ENCODE results near the gene AK6.
"Not testable (repeated sequence)": the region's sequence is repeated elsewhere in the genome, so short reads cannot be mapped to it uniquely, and the experiment has no call there.

AK6 gene

DNA sequence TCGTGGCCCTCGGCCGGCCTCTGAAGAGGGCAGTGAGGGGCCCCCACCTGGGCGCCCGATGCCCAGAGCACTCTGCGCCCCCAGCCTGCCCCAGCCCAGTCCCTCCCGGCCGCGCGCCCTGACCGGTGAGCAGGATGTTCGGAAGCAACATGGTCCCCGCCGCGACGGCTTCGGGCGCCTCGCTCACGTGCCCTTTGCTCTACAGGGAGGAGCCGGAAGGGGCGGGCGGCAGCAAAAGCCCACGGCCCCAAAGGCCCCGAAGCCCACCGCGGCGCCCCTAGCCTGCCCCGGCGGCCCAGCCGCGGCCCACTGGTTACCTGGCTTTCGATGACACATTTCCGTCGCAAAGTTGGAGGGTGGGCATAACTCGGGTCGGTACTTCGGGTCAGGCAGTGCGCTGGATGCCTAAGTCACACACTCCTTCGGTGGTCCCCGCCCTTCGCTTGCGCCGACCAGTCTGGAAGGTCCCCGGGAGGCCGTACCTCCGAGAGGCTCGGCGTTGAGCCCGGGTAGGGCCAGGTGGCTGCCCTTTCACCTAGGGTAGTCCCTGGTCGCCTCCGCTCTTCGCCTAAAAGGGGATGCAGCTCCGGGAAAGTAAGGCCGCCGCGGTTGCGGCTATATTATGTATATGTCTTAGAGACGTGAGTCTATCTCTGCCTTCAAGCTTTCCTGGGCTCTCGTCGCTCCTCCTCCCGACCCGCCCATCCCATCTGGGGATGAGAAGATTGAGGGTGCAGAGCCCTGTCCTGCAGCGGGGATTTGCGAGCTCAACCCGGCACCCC is at the start of gene AK6, which contains the start of the genes RAD17 and TAF9:
TSS of gene AK6 (minus strand) at position 181 of the 782 bp plus-strand sequence. CDS start at position 151, 30 bp downstream.
TSS of gene RAD17 (plus strand) at position 479 of the 782 bp plus-strand sequence. CDS start 2,391 bp downstream, outside the sequence.
TSS of gene TAF9 (minus strand) at position 181 of the 782 bp plus-strand sequence. CDS start 3,783 bp downstream, outside the sequence.
- peak; percentile 75 to 76 for DNase-seq (ENCODE audit: low read depth in 2 of 2)

DNA sequence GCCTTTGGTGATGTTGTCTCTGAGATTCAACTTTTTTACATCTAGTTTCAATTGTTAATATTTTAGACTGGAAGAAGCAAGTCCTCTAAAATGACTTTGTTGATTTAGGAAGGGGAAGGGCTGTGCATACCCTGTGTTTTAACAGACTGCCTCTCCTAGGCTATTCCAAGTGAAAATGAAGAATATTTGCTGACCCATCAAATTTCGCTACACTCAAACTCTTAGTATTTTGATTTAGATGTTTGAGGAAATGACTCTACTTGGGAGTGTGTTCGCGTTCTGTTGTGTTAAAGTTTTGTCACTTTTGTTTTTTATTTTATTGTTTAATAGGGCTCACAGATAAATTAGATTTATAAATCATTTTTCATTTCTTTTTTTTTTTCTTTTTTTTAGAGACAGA is 49.2 kb upstream of the AK6 start:
- no peak for DNase-seq (ENCODE audit: low read depth in 2 of 2)

DNA sequence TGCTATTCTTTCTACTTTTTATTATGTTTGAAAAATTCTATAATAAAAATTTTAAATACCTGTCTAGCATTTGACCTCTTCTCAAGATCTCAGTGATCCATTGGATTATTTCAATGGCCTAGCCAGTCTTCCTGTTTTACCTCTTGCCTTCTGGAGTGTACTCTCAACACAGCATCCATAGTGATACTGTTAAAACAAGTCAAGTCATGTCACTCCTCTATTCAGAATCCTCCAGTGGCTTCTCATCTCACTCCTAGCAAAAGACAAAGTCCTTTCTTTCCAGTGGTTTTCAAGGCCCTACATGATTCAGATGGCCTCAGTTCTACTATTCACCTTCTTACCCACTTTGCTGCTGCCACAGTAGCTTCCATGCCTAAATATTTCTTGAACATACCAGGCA is 47.4 kb upstream of the AK6 start:
- DNase-seq (ENCODE audit: low read depth in 2 of 2), result no peak

DNA sequence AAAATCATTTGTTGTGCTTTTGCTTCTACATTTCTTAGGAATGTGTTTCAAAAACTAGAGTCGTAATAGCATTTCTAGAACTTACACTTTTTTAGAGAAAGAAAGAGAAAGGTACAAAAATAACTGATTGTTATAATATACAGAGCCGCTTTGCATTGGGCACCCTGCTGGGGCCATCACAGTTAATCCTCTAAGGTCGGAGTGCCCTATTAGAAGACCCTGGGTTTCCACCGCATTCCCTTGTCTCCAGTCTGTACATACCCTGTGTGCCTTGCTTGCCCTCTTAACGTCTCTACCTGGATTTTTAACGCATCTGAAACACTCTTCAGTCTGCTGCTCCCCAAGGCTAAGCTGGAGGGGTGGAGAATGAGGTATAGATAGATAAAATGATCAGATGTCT is 46.9 kb upstream of the AK6 start:
- no peak for DNase-seq (ENCODE audit: low read depth in 2 of 2)

DNA sequence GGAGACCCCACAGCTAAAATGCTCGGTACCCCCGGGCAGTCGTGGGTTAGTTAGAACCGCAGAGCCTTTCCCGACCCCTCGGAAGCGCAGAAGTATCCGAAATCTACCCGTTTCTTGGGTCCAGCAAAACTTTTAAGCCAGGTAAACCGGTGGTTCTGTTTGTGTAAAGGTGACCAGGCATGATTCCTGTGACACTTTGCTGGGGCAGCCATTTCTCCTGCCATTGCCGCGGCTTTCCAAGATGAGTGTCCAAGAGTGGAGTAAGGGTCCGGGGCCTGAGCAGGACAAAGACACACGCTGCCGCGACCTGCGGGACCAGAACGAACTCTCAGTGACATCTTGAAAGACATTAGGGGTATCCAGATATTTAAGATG is 46.3 kb upstream of the AK6 start:
- DNase-seq (ENCODE audit: low read depth in 2 of 2), result no peak

DNA sequence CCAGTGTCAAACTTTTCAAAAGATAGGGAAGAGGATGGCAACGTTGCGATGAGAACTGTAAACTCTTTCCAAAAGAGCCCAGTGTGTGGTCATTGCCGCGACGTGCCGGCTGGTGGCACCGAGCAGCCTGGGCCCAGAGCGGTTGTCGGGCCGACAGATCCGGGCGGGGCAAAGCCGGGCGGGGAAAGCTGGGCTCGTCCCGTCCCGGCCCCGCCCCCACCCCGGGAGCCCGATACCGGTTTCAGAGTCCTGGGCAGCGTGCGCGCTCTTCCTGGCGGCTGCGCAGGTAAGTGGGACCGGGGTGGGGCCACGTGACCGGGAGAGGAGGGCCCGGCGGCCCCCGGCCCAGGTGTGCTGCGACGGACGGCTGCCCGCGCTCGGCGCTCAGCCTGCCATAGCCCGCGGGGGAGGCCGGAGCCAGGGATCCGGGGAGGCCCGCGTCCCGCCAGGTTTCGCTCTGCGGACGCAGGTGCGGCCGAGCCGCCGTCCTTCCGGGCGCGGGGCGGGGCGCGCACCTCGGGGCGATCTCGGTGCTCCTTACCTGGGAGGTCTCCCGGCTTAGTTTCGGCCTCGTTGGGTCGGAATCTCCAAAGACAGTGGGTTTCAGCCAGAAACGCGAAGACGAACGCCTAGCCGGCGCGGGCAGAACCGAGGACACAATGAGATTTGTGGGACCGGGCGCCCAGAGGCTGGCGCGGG is 45.7 kb upstream of the AK6 start, which contains the start of gene MARVELD2:
TSS of gene MARVELD2 (plus strand) at position 232 of the 699 bp plus-strand sequence. CDS start 4,270 bp downstream, outside the sequence.
- DNase-seq (ENCODE audit: low read depth in 2 of 2), result no peak

DNA sequence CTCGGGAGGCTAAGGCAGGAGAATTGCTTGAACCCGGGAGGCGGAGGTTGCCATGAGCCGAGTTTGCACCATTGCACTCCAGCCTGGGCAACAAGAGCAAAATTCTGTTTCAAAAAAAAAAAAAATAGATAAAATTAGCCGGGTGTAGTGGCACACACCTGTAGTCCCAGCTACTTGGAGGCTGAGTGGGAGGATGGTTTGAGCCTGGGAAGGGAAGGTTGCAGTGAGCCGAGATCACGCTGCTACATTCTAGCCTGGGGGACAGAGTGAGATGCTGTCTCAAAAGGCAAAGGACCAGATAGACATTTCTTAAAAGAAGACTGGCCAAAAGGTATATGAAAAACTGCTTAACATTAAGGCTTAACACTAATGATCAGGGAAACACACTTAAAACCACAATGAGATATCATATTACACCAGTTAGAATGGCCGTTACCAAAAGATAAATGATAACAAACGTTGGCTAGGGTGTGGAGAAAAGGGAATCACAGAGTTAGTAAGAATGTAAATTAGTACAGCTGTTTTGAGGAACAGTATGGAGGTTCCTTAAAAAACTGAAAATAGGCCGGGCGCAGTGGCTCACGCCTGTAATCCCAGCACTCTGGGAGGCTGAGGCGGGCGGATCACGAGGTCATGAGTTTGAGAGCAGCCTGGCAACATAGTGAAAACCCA is 35.5 kb upstream of the AK6 start:
- DNase-seq (ENCODE audit: low read depth in 2 of 2), result no peak

DNA sequence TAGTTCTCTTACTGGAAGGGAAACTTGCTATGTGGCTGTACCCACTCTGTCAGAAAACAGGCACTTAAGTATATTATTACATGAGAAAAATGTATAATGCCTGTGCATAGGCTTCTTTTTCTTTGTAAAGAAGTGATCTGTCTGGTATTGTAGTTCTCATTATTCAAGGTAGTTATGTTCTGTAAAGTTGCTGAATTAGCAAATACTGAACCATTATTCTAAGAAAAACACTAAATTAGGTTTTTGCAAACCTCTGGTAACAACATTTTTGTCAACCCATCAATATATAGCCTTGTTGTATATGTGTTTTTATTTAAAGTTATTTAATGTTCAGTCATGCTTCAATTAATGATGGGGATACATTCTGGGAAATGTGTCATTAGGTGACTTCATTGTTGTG is 9.1 kb upstream of the AK6 start:
- DNase-seq (ENCODE audit: low read depth in 2 of 2), result no peak

DNA sequence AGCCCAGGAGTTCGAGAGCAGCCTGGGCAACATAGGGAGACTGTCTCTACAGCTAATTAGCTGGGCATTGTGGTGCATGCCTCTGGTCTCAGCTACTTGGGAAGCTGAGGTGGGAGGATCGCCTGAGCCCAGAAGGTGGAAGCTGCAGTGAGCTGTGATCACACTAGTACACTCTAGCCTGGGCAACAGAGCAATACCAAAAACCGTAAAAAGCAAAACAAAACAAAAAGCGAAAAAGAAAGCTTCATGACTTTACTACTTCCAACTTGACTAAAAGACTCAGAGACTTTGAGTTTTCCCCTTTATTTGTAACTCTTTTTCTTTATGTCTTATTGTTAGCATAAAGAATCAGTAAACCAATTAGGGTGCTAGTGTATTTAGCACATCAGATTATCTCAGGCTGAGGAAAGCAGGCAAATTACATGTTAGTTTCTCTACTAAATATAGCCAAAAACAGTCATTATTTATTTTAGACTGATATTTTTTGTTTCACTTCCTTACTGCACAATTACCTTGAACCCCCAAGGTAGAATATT is 5.7 kb upstream of the AK6 start:
- no peak for DNase-seq (ENCODE audit: low read depth in 2 of 2)

DNA sequence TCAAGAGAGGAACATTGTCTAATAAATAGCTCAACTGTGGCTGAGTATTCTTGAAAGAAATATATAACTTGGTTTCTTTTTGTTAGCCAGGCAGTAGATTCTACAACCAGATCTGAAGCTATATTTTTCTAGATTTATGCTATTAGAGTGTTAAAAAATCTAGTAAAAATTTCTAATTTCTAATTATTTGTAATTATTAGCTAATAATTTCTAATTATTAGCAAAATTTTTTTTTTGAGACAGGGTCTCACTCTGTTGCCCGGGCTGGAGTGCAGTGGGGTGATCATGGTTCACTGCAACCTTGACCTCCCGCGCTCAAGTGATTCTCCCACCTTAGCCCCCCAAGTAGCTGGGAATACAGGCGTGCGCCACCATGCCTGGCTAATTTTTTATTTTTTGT is 3.1 kb upstream of the AK6 start:
- no peak for DNase-seq (ENCODE audit: low read depth in 2 of 2)

DNA sequence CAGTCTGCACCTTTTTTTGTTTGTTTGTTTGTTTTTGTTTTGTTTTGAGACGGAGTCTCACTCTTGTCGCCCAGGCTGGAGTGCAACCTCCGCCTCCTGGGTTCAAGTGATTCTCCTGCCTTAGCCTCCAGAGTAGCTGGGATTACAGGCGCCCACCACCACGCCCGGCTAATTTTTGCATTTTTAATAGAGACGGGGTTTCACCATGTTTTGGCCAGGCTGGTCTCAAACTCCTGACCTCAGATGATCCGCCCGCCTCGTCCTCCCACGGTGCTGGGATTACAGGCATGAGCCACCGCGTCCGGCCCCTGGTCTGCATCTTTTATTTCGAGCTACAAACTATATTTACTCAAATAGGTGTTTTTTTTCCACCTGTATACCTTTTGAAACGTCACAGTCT is 1.0 kb upstream of the AK6 start:
- DNase-seq (ENCODE audit: low read depth in 2 of 2), result not testable (repeated sequence)

DNA sequence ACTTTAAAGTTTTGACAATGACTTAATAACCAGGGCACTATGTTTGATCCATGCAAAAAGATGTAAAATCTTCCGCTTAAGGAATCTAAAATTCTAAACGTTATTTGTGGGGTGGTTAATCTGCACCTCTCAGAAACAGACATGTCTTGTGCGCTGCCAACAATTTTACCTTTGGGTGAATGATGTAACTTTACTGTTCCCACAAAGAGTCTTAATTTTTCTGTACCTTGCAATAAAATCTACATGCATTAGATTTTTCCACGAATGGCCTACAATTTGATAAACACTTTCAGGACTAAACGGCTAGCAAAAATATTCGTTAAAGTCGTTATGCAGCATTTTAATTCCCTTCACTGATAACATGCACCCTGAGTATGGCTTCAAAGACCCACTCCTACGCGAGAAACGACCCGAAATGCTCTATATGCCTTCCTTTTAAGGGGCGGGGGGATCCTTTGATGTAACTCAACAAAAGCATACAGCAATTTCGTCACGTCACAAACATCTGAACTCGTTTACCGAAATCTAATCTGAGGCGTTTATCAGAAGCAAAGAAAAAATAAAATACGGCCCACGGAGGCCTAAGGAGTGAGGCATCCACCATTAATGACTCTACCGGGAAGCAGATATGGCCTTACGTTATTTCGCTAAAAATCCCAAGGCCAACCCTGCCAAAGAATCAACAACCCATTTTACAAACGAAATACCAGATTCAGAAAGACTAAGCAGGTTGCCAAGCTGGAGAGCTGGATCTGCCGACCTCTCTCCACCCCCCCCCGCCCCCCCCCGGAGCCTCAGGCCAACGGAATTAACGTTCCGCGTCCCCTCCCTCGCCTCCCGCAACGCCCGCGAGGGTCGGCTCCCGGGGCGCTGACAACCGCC is 621 bp downstream of the AK6 start:
- peak; percentile 2 to 13 for DNase-seq (ENCODE audit: low read depth in 2 of 2)

DNA sequence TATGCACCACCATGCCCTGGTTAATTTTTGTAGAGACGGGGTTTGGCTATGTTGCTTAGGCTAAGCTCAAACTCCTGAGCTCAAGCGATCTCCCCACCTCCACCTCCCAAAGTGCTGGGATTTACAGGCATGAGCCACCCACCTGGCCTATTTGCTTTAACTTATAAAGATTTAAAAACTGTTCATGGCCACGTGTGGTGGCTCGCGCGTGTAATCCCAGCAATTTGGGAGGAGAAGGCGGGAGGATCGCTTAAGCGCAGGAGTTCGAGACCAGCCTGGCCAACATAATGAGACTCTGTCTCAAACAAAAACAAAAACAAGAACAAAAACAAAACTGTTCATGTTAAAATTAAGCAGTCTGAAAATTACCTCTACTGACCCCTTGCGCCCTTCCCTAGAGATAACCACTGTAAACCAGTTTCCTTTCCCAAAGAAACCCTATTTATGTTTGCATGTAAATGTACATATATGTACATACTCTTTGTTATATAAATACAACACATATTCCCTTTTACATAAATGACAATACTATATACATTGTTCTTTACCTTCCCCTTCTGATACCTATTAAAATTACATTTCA is 1.5 kb downstream of the AK6 start:
- no peak for DNase-seq (ENCODE audit: low read depth in 2 of 2)

DNA sequence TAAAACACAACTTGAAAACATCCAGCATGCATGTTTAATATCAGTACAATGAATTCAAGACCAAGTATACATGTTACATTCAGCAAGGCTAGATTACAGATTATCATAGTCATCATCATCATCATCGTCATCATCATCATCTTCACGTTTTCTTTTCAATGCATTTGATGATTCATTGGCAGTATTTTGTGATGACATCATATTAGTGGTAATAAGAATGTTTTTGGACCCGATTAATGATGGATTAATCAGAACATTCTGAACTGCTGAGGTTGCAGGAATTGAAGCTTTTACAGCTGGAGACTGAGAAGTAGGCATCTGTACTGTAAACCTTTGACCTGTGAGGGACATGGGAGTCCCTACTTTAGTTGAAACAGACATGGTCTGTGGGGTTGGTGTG is 4.5 kb downstream of the AK6 start:
- no peak for DNase-seq (ENCODE audit: low read depth in 2 of 2)

DNA sequence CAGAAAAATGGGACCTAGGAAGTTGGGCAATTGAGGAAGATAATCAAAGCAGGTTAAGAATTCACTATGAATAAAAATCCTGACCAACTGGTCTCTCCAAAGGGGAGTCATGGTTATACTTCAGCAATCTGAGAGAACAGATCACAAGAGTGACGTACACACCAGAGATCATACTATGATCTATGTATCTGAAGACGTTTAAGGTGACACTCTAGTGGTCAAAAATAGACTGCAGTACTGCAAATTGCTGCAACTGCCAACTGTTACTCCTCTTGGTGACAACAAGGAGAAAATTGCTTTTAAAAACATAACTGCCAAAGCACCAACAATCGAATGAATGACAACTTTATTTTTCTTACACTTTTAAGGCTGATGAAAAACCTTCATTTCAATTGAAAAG is 4.9 kb downstream of the AK6 start:
- DNase-seq (ENCODE audit: low read depth in 2 of 2), result no peak

DNA sequence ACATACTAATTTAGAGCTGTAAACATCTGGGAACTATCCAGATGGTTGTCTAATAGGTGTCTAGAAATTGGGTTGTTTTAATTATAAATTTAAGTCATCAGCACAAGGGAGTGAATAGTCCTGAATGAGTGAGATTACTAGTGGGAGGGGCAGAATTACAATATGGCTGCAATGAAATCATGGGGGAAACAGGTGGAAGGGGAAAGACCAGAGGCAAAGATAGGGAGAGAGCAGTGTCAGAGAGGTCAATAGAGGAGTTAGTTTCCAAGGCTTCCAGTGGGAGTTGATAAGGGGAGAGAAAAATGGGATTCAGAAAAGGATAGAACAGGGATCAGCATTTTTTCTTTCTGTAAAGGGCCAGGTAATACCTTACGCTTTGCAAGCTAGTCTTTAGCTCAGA is 8.9 kb downstream of the AK6 start:
- no peak for DNase-seq (ENCODE audit: low read depth in 2 of 2)

DNA sequence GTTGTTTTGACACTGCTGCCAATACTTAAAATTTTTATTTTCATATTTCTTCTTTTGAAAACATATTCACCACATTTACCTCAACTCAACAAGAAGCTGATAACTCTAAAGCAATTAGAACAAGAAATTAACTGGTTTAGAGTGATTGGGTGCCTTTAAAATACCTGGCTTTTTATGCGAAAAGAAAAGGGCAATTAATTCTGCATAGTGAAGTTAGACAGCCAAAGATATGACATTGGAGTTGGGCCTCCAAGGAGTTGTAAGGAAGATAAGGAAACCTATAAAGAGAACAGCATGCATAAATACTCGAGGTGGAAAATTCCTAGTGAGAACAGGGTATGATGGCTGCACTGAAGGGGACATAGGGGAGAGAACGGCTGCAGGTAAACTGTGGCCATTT is 9.6 kb downstream of the AK6 start:
- DNase-seq (ENCODE audit: low read depth in 2 of 2), result no peak

DNA sequence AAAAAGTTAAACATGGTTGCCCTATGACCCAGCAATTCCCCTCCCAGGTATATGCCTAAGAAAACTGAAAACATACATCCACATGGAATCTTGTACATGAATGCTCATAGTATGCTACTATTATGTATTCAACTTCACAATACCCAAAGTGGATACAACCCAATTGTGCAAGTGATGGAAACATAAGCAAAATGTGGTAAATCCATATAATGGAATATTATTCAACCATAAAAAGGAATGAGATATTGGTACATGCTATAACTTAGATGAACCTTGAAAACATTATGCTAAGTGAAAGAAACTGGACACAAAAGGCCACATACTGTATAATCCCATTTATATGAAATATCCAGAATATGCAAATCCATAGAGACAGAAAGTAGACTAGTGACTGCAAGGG is 18.7 kb downstream of the AK6 start:
- no peak for DNase-seq (ENCODE audit: low read depth in 2 of 2)

DNA sequence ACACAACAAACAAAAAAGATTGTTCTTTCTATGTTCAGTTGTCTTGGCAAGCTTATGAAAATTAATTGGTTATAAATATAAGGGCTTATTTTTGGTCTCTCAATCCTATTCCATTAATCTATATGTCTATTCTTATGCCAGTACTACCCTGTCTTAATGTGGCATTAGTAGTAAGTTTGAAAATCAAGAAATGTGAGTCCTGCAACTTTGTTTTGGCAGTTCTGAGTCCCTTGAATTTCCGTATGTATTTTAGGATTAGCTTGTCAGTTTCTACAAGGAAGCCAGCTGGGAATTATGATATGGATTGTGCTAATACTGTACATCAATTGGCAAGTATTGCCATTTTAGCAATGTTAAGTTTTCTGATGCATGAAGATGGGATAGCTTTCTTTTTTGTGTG is 26.2 kb downstream of the AK6 start:
- no peak for DNase-seq (ENCODE audit: low read depth in 2 of 2)

DNA sequence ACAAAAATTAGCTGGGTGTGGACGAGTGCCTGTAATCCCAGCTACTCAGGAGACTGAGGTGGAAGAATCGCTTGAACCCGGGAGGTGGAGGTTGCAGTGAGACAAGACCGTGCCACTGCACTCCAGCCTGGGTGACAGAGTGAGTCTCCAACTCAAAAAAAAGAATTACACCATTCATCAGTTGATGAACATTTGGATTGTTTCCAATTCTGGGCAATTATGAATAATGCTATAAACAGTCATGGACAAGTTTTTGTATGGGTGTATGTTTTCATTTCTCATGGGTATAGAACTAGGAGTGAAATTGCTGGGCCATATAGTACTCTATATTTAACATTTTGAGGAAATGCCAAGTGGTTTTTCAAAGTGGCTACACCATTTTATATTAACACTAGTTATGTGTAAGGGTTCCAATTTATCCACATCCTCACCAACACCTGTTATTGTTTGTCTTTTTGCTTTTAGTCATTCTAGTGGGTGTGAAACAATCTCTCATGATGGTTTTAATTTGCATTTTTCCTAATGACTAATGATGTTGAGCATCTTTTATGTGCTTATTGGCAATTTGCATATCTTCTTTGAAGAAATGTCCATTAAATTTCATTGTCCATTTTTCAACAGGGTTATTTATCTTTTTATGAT is 27.7 kb downstream of the AK6 start:
- DNase-seq (ENCODE audit: low read depth in 2 of 2), result no peak
